HG03575 (cell line): ENCODE measurements around the gene MIF.
"Not testable (repeated sequence)": the region's sequence is repeated elsewhere in the genome, so short reads cannot be mapped to it uniquely, and the experiment has no call there.

Source experiments
- ATAC-seq: cut with Tn5 transposase; IDR thresholded peaks from one replicate; pipeline ENCODE4 v1.9.1; 2021; ENCODE audit not compliant: unreplicated experiment, insufficient number of reproducible peaks, low FRiP score; ENCODE audit errors: extremely low read depth

The MIF gene

GRCh38 chr22:23893945-23894709 lies at the start of gene MIF:
Gene MIF (plus strand): TSS chr22:23894383. CDS start chr22:23894475, 92 bp downstream.
- peak; percentile 54 for ATAC-seq

- ATAC-seq = no peak
Observed at GRCh38 chr22:23844739-23845202, 49.4 kb upstream of the MIF start.

- no peak for ATAC-seq
Observed at GRCh38 chr22:23845265-23846080, 48.7 kb upstream of the MIF start.

DNA sequence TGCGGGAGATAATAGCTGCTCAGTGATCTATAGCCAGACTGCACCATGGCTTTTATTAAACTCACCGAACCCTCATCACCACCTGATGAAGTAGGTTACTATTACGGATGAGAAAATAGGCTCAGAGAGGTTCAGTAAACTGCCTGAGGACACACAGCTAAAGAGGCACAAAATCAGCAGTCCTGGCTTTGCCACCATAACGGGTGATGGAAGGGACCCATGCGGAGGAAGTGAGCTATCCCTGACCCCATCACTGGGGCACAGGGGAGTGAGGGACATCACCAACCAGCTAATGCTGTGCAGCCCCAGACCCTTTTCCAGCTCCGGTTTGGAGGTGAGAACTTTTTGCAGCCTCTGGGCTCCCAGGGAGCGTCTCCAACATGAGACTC lies 48.1 kb upstream of the MIF start:
- no peak for ATAC-seq

DNA sequence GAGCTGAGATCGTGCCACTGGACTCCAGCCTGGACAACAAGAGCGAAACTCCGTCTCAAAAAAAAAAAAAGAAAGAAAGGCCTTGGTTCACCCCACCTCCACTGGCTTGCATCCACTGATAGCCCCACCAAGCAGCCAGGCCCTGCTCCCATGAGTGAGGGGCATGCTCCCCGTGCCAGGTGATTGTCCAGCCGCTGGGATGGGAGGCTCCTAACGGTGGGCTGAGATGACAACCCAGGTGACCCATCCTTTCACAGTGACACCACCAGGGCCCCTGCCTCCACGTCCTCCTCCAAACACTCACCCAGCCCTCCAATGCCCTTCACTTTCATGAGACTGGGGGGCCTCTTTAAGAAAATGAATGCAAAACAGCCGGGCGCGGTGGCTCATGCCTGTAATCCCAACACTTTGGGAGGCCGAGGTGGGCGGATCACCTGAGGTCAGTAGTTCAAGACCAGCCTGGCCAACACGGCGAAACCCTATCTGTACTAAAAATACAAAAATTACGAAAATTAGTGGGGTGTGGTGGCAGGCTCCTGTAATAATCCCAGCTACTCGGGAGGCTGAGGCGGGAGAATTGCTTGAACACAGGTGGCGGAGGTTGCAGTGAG lies 46.8 kb upstream of the MIF start:
- ATAC-seq = no peak

DNA sequence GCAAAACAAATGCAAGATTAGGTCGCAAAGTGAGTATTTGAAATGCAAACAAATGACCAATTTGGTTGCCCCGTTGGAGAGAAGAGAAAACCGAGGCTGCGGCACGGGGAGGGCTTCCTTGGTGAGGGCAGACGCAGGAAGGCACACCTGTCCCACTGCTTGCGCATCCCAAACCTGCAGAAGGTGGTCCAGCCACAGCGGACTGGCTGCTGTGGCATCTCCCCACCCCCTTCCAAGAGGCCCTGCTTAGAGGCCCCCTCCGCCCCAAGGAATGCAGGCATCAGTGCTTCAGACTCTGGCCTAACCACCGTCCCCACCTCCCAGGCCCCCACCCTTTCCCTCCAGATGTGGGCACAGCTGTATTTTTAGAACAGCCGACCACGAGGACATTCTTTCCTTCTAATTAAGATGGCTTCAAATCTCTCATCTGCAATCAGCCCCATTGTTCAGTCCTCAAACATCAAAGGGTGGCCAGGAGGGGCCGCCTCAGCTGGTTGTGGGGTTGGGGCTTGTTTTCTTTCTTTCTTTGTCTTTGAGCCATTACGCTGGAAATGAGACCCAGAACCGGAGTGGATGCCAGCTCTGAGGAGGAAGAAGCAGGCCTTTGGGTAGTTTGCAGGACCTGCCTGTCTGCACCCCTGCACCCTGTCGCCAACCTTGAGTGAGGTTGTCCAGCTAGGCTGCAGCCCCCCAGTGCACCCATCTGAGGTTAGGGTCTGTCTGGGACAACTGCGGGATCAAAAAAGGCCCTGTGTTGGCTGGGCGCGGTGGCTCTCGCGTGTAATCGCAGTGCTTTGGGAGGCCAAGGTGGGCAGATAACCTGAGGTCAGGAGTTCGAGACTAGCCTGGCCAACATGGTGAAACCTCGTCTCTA lies 46.0 kb upstream of the MIF start:
- ATAC-seq = no peak

- ATAC-seq = no peak
Observed at GRCh38 chr22:23849009-23850006, 44.9 kb upstream of the MIF start.

- no peak for ATAC-seq
Observed at GRCh38 chr22:23850136-23850611, 44.0 kb upstream of the MIF start.

DNA sequence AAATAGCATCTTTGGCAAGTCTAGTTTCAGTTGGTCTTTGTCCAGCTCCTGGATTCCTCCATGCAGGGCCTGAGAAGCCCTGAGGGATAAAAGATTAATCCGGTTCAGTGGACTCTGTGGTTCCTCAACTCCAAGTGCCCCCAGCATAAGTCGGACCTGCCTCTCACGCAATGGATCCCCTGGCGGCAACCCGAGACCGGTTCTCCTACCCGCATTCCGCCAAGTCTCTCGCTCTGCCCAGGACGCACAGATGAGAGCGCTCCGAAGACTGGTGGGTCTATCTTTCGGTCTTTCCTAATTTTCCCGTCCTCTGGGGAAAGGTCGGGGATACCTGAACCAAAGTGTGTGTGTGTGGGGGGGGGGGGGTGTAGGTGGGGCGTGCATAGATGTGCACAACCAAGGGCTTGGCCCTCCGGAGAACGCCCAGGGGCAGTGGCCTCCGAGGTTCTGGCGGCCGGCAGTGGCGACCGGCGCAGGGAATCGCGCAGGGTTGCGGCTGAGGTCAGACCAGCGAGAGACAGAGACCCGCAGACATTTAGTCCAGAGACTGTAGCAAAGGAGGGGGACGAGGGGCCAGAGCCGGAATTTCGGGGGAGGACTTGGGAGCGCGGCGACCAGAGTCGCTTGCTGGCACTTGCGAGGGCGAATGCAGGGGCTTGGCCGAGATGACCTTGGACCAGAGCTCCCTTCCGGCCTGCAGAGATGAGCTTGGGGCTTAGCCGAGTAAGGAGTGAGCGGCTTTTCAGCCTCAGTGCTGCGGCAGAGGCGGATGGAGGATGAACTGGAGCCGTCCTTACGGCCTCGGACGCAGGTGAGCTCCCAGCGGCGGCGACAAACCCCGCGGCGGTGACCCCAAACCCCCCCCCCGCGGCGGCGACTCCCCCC lies 37.2 kb upstream of the MIF start:
- ATAC-seq = no peak

DNA sequence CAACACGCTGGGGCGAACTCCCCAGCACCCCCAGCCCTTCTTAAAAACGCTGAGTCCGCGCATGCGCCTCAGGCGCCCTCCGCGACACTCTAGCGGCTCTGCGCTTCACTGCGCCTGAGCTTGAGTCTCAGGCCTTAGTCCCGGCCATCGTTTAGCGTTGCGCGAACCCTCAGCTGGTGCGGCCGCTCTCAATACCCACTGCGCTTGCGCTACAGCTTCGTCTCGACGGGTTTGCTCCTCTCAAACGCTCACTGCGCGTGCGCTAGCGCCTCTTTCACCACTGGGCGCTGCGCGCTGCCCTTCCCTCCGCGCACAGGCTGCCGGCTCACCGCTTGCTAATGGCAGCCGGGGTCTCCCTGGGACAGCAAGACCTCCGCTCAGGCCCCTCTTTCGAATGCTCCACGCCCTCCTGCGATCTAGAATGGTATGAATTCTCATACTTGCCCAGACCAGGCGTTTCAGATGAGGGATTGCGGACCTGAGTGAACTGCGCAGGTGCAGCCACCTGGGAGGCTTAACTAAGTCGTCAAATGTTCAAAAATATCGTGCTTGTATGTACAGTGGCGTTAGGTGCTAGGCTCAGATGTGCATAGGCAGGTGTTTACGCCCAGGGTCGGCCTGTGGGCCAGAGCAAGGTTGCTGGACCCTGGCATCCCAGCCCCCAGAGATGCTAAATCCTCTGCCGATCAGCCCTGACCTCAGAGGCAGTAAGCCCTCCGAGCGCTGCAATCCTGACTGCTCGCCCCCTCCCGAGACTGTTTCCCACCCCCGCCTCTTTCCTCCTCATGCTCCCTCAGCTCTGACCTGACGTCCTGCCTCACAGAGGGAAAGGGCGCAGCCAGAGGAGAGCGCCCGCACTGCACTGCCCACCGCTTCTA lies 36.3 kb upstream of the MIF start, which contains the start of gene SLC2A11:
Gene SLC2A11, plus strand, starts transcription at position 270 of the 878 bp plus-strand sequence. Its CDS starts 125 bp downstream, at position 395.
- no peak for ATAC-seq

DNA sequence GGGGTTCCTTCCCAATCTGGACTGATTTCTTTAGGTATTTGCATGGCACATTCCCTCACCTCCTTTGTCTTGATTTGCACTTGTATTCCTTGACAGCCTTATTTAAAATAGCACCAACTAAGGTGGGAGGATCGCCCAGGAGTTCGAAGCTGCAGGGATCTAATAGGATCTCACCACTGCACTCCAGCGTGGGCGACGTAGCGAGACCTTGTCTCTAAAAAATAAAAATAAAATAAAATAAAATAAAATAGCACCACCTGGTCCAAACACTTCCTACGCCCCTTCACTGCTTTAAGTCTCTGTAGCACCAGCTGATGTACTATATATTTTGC lies 35.7 kb upstream of the MIF start:
- ATAC-seq = no peak

DNA sequence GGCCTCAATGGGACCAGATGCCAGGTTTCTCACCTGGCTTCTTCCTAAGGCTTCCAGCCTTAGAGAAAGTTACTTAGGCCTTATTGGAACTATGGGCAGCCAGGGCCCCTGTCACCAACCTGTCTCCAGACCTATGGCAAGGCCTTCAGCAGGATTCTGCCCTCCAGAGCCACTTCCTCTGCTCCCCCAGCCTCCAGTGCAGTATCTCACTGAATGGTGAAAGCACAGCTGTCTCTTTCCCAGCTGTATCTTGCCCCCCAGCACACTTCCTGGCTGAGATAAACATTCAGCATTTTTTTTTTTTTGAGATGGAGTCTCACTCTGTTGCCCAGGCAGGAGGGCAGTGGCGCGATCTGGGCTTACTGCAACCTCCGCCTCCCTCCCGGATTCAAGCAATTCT lies 35.0 kb upstream of the MIF start:
- ATAC-seq = no peak

DNA sequence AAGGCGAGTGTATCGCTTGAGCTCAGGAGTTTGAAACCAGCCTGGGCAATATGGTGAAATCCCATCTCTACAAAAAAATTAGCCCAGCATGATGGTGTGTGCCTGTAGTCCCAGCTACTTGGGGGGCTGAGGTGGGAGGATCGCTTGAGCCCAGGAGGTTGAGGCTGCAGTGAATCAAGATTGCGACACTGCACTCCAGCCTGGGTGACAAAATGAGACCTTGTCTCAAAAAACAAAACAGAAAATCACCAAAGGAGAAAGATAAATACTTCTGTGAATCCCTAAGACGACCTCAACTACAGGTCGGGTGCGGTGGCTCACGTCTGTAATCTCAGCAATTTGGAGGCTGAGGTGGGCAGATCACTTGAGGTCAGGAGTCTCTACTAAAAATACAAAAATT lies 34.0 kb upstream of the MIF start:
- ATAC-seq = not testable (repeated sequence)

DNA sequence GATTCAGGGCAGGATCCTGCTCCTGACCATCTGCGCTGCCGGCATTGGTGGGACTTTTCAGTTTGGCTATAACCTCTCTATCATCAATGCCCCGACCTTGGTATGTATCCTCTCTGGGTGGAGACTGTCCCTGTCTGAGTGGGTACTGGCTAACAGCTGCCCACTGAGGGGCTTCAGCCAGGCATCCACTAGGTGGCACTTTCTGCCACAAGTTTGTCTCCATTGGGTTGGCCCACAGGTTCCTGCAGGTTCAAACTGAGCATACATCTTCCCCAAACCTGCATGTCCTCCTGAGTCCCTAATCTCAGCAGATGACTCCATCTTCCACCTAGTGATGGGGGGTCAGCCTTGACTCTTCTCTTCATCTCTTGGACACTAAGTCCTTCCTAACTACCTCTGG lies 32.1 kb upstream of the MIF start:
- no peak for ATAC-seq

DNA sequence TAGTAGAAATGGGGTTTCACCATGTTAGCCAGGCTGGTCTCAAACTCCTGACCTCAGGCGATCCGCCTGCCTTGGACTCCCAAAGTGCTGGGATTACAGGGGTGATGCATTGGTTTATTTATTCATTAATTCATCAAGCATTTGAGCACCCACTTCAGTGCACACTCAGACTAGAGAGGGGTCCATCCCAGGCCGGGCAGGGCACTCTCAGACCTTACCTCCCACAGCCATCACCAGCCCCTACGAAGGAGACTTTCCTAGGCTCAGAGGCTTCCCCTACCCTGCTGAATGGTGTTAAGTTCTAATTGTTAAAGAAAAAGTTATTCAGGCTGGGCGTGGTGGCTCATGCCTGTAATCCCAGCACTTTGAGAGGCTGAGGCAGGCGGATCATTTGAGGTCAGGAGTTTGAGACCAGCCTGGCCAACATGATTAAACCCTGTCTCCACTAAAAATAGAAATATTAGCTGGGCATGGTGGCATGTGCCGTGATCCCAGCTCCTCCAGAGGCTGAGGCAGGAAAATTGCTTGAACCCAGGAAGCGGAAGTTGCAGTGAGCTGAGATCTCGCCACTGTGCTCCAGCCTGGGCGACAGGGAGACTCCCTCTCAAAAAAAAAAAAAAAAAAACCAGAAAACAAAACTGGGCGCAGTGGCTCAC lies 29.6 kb upstream of the MIF start:
- ATAC-seq = not testable (repeated sequence)
